ENCODE measurements around the gene MT1M. TPM values are rescaled to one million over a fixed set of nuclear protein-coding genes. Genes with fewer than 3 reads are reported as not detected.

Gene MT1M
- polyA plus RNA-seq, 1 donor (not counting 4 experiments of a cell fraction or from before 2014, with no cell fraction given), result 0.20 TPM

DNA sequence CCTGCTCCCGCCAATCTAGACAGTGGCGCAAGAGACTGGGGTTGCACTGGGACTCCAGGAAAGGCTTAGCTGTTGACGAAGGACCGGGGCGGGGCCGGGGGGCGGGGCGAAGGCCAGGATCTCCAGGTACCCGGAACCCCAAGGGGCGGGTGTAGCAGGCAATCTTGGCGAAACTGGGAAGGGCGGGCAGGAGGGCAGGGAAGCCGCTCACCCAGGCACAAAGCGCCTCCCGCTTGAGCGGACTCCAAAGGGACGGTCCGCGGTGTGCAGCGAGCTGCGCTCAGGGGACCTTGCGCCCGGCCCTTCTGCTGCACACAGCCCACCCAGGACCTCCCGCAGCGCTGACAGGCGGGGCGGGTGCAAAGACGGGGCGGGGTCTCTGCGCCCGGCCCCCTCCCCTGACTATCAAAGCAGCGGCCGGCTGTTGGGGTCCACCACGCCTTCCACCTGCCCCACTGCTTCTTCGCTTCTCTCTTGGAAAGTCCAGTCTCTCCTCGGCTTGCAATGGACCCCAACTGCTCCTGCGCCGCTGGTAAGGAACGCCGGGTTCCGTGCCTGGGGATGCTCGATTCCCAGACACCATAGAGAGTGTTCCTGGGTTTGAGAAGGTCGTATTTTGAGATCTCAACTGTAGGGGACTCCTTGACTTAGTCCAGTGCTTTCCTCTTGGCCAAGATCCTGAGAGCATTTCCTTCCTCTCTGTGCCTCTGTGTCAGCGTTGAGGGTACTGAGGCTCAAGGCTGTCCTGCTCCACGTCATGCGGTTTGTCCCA lies 25.3 kb downstream of the MT1M start, which contains the start of gene MT1F:
Gene MT1F, plus strand, starts transcription at position 405 of the 772 bp plus-strand sequence. Its CDS starts 100 bp downstream, at position 505.
- H3K4me2 ChIP-seq (ENCODE audit: control insufficient read depth, extremely low read depth, insufficient read depth, low read depth, low read length), result peak within 1 kb of the TSS; percentile 79
- peak within 1 kb of the TSS; percentile 55 to 65 (median 59) for H3K4me3 ChIP-seq (ENCODE audit: control insufficient read depth in 2 of 3, extremely low read depth in 1 of 3, insufficient read depth in 2 of 3, low read depth in 1 of 3, low read length in 3 of 3)
- H3K9ac ChIP-seq (ENCODE audit: control insufficient read depth, extremely low read depth, insufficient read depth, low read length), result peak within 1 kb of the TSS; percentile 43
- H3K27ac ChIP-seq (ENCODE audit: control insufficient read depth, insufficient read depth, low read length), result no peak within 1 kb of the TSS
- H3K9me1 ChIP-seq (ENCODE audit: control insufficient read depth, extremely low read depth, insufficient read depth, low read length), result no peaks in the 10 kb centered on the region
- no peaks in the 10 kb centered on the region for H3K79me2 ChIP-seq (ENCODE audit: control insufficient read depth, insufficient read depth, low read length)
- H3K4me1 ChIP-seq (ENCODE audit: control insufficient read depth, extremely low read depth, insufficient read depth, low read length), result peaks cover 6% of the 10 kb centered on the region
- no peaks in the 10 kb centered on the region for H3K36me3 ChIP-seq (ENCODE audit: control insufficient read depth in 2 of 2, extremely low read depth in 1 of 2, insufficient read depth in 2 of 2, low read length in 2 of 2)
- peak; percentile 86 for FAIRE-seq
- H2AFZ ChIP-seq (ENCODE audit: control insufficient read depth, low read length), result peak within 1 kb of the TSS; percentile 81
- DNase-seq (ENCODE audit: low read depth, low spot score), result peak; percentile 53
- no peaks in the 10 kb centered on the region for H3K9me3 ChIP-seq (ENCODE audit: control insufficient read depth, low read depth, low read length)
- dilution Hi-C loops (cut with MboI; ENCODE audit: extremely low pct_ligation_motif_present, low sequenced_read_pairs), result no loop called here
- peaks cover 19% of the 10 kb centered on the region for H3K27me3 ChIP-seq (ENCODE audit: control insufficient read depth, extremely low read depth, insufficient read depth, low read length)
- TF ChIP-seq, protein P1, sequence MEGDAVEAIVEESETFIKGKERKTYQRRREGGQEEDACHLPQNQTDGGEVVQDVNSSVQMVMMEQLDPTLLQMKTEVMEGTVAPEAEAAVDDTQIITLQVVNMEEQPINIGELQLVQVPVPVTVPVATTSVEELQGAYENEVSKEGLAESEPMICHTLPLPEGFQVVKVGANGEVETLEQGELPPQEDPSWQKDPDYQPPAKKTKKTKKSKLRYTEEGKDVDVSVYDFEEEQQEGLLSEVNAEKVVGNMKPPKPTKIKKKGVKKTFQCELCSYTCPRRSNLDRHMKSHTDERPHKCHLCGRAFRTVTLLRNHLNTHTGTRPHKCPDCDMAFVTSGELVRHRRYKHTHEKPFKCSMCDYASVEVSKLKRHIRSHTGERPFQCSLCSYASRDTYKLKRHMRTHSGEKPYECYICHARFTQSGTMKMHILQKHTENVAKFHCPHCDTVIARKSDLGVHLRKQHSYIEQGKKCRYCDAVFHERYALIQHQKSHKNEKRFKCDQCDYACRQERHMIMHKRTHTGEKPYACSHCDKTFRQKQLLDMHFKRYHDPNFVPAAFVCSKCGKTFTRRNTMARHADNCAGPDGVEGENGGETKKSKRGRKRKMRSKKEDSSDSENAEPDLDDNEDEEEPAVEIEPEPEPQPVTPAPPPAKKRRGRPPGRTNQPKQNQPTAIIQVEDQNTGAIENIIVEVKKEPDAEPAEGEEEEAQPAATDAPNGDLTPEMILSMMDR (optimal IDR thresholded peaks at IDR 0.05 in 1 of 3, IDR thresholded peaks at IDR 0.05 in 1 of 3, conservative IDR thresholded peaks at IDR 0.05 in 1 of 3; ENCODE audit: extremely low read depth in 1 of 3, insufficient read depth in 2 of 3, low read length in 3 of 3), result peak in 1 of 3 experiments; percentile 17
- TF ChIP-seq EZH2 (IDR thresholded peaks at IDR 0.05; ENCODE audit: low read length), result no peak
- H4K20me1 ChIP-seq (ENCODE audit: control insufficient read depth, extremely low read depth, insufficient read depth, low read length), result no peaks in the 10 kb centered on the region

DNA sequence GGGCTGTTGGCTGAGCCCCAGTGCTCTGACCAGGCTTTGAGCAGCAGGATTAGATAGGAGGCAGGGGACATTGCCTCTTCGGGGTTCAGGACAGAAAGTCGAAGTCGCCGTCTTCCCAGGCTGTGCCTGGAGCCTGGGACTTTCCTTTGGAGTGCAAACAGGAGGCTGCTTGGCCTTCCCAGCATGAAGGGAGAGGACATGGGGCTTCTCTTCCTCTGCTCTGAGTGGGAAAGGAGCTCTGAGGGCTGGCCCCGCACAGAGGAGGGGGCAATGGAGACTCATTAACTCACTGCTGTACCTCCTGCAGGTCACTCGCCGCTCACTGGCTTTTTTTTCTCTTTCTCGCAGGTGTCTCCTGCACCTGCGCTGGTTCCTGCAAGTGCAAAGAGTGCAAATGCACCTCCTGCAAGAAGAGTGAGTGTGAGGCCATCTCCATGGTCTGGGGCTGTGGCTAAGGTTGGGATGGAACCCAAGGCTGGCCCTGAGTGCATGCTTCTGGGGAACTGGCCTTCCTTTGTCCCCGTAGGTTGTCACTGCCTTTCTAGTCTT lies 25.9 kb downstream of the MT1M start:
- no peak for DNase-seq (ENCODE audit: low read depth, low spot score)
- dilution Hi-C loops (cut with MboI; ENCODE audit: extremely low pct_ligation_motif_present, low sequenced_read_pairs), result no loop called here
- peaks cover 26% of the 10 kb centered on the region for H3K27me3 ChIP-seq (ENCODE audit: control insufficient read depth, extremely low read depth, insufficient read depth, low read length)

More for the DNA sequence above, 25.9 kb downstream of the MT1M start:
- TF ChIP-seq, protein P1 (optimal IDR thresholded peaks at IDR 0.05 in 1 of 3, IDR thresholded peaks at IDR 0.05 in 1 of 3, conservative IDR thresholded peaks at IDR 0.05 in 1 of 3; ENCODE audit: extremely low read depth in 1 of 3, insufficient read depth in 2 of 3, low read length in 3 of 3), result no peak
- no peak for TF ChIP-seq EZH2 (IDR thresholded peaks at IDR 0.05; ENCODE audit: low read length)
- no peaks in the 10 kb centered on the region for H3K9me3 ChIP-seq (ENCODE audit: control insufficient read depth, low read depth, low read length)
- H3K4me1 ChIP-seq (ENCODE audit: control insufficient read depth, extremely low read depth, insufficient read depth, low read length), result peaks cover 6% of the 10 kb centered on the region
- FAIRE-seq, result no peak
- peak overlapping the region; percentile 43 for H3K9ac ChIP-seq (ENCODE audit: control insufficient read depth, extremely low read depth, insufficient read depth, low read length)
- H4K20me1 ChIP-seq (ENCODE audit: control insufficient read depth, extremely low read depth, insufficient read depth, low read length), result no peaks in the 10 kb centered on the region
- H3K79me2 ChIP-seq (ENCODE audit: control insufficient read depth, insufficient read depth, low read length), result no peaks in the 10 kb centered on the region
- no peak overlapping the region for H3K27ac ChIP-seq (ENCODE audit: control insufficient read depth, insufficient read depth, low read length)
- no peaks in the 10 kb centered on the region for H3K36me3 ChIP-seq (ENCODE audit: control insufficient read depth in 2 of 2, extremely low read depth in 1 of 2, insufficient read depth in 2 of 2, low read length in 2 of 2)
- H3K4me2 ChIP-seq (ENCODE audit: control insufficient read depth, extremely low read depth, insufficient read depth, low read depth, low read length), result peak overlapping the region; percentile 79
- peak overlapping the region; percentile 55 to 65 (median 59) for H3K4me3 ChIP-seq (ENCODE audit: control insufficient read depth in 2 of 3, extremely low read depth in 1 of 3, insufficient read depth in 2 of 3, low read depth in 1 of 3, low read length in 3 of 3)
- H3K9me1 ChIP-seq (ENCODE audit: control insufficient read depth, extremely low read depth, insufficient read depth, low read length), result no peaks in the 10 kb centered on the region
- H2AFZ ChIP-seq (ENCODE audit: control insufficient read depth, low read length), result peak overlapping the region; percentile 81
